Stimulated activated CD4-positive, alpha-beta T cell treated with anti-CD3 and anti-CD28 coated beads, TNF-alpha, amount 100 ng/mL, for 1 hour (primary cell): ENCODE data around the gene ALG11.
"Not testable (repeated sequence)": the region's sequence is repeated elsewhere in the genome, so short reads cannot be mapped to it uniquely, and the experiment has no call there.

Source experiments
- DNase-seq, 3 donors: peaks; one replicate each; pipeline ENCODE4 v3.0.0-alpha.2; 2020; ENCODE audit warnings: low read depth in 3 of 3, low spot score in 1 of 3

ALG11 gene, protein sequence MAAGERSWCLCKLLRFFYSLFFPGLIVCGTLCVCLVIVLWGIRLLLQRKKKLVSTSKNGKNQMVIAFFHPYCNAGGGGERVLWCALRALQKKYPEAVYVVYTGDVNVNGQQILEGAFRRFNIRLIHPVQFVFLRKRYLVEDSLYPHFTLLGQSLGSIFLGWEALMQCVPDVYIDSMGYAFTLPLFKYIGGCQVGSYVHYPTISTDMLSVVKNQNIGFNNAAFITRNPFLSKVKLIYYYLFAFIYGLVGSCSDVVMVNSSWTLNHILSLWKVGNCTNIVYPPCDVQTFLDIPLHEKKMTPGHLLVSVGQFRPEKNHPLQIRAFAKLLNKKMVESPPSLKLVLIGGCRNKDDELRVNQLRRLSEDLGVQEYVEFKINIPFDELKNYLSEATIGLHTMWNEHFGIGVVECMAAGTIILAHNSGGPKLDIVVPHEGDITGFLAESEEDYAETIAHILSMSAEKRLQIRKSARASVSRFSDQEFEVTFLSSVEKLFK

DNA sequence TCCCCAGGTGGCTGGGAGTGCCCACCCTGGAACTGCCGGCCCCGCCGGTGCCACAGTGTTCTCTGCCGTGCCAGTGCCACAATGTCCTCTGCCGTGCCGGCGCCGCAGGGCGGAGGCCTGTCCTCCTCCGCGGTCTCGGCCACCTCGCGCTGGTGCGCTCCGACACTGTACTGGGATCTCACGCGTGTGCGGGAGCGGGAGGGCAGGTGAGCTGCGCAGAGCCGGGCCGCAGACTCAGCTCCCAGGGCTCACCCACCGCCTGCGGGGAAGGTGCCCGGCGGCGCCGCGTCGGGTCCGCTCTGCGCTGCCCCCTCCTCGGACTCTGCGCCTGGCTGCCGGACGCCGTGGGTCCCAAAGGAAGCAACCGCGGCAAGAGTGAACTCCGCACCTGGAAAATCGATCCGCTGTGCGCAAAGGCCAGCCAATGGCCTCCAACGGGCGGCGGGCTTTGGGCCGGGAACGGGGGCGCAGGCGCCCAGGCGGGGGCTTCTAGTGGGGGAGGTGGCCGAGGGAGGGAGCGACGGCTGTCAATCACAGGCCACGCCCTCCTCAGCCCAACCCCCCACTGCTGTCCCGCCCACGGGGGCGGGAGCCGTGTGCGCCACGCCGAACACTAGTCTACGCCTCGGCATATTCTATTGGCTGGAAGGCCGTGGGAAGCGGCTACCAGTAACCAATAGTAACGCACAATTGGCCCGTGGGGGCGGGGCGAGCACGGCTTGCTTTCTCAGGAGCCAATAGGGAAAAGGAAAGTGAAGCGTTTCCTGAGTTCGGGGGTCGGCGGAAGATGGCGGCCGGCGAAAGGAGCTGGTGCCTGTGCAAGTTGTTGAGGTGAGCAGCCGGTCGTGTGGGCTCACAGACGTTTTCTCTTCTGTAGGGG lies at the start of gene ALG11:
TSS of gene ALG11 (plus strand) at position 767 of the 880 bp plus-strand sequence. CDS start at position 788, 21 bp downstream.
- peak; percentile 97 to 100 (median 99) for DNase-seq

DNA sequence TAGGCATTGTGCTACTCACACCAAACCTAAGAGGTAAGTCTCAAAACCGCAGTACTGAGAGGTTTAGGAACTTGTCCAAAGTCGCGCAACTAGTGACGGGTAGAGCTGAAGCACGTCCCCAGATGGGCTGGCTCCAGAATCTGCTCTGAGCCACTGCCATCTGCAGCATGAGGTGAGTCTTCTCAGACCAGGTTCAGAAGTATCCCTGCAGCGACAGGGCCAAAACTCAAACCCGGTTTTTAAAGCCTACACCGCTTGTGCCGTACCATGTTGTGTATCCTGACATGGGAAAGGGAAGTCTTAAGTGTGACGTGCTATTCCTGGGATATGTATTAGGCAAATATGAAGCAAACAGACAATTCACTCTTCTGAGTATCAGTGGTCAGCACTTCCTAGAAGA lies 46.0 kb upstream of the ALG11 start:
- DNase-seq: no peak

DNA sequence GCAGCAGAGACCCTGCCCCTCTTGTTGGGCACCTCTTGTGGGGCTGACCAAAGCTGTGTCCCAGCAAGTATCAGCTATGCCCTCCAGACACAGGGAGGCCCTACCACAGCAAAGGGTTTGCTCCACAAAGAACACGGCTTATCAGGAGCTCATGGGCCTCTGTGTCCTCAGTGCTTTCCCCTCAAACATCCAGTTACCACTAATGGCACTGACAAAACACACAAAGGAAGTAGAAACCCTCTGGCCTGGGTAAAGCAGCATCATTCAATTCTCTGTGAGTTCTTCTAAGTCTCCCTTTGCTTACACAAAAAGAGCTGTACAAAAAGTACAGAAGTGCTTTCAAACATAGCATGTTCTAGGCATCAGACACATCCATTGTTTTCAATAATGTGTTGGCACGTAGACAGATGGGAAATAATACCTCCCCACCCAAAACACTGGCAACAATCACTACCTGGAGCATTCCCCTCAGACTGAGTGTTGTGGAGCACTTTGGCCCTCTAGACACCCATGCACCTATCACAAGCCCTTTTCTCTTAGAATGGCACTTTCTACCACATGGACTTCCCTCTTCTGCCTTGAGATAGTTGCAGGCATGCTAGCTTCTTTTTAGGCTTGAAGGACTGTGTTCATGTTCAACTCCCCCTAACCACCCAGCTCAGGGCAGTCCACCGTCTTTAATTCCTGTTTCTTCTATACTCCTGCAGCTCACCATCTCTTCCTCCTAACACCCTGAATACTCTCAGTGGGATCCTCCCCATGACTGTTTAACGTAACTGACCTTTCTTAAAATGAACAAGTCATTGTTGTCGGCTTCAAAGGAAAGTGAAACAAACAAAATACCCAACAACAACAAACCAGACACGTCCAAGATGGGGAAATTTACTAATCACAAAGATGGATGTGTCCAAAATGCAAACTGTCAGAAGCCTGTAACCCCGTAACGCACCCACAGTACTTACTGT lies 44.4 kb upstream of the ALG11 start:
- no peak for DNase-seq

DNA sequence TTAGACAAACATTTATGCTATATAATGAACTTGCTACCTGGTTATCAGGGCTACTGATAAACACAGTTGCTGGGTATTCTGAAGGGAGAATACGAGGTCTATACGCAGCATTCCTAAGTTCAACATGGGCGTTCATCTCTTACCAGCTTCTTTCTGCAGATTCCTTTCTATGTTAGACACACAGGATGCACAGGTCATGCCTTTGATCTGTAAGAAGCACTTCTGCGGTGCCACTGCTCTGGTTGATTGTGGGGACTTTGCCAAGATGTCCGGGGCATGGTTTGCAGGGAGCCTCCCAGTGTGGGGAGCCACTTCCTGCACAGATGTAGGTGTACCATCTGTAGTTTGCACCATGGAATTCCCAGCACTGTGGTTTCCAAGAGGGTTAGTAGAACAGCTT lies 41.8 kb upstream of the ALG11 start:
- DNase-seq: no peak

DNA sequence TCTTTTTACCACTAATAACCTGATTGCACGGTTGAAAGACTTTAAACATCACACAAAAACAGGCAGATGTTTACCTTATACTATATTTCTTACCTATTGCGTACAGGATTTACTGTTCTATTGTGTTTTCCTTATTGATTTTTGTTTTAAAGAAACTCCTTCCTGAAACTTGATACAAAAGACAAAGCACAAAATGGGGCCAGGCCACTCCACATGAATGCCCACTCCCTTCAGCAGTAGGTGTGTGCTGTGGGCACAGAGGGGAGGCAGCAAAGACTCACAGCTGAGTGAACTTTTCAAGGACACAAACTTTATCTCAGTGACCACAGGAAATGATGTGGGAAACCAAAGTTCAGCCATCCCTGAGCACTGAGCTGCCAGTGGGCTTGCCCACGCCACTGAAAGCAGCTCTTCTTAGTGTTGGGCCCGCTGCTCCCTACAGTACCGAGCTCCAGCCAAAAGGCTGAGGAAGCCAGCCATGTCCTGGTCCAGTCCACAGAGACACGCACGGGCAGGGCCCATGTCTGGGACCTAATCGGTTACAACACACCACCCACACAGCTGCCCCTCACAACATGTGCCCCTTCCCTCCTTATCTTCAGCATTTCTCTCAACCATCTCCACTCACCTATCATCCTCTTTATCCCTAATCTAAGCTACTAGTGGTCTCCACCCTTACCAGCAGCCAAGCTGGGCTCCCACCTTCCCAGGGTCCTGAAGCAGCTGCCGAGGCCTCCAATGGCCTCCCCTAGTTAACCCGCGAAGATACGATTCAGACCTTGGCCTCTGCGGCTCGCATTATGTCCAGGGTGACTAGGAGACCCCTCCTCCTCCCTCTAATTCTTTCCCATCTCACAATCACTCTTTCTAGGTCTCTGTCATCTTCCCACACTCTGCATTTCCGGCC lies 40.4 kb upstream of the ALG11 start:
- no peak for DNase-seq

DNA sequence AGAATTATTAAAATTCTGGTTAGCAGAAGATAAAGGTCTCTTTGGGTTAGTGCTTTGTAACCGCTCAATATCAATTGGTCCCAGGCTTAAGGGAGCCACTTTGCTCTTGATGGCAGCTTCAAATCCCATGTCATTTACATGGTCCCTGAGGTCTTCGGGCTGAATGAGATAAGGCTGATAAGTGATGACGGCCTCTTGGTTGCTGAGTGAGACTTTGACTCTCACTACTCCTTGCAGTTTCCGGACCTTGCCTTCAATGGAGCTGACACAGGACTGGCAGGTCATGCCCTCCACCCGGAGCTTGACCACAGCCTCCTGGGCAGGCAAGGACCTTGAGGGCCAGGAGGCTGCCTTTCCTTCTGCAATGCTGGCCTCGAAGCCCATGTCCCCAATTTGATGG lies 37.7 kb upstream of the ALG11 start:
- DNase-seq: no peak

DNA sequence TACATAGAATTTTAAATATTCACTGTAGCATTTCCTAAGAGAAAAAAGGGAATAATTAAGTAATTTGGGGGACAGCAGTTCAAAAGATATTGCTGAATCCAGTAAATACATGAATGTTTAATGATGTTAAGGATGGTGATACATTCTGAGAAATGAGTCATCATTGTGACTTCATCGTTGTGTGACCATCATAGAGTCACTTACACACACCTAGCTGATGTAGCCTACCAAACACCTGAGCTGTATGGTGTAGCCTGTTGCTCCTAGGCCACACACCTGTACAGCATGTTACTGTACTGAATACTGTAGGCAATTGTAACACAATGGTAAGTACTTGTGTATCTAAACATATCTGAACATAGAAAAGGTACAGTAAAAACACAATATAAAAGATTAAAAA lies 35.8 kb upstream of the ALG11 start:
- no peak for DNase-seq

DNA sequence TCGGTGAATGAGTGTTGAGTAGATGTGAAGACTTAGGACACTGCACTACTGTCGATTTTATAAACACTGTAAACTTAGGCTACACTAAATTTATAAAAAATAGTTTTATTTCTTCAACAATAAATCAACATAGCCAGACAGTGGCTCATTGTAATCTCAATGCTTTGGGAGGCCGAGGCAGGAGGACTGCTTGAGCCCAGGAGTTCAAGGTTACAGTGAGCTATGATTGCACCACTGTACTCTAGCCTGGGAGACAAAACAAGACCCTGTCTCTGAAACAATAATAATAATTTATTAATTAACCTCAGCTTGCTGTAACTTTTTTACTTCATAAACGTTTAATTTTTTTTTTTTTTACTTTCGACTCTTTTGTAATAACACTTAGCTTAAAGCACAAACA lies 35.3 kb upstream of the ALG11 start:
- no peak for DNase-seq

DNA sequence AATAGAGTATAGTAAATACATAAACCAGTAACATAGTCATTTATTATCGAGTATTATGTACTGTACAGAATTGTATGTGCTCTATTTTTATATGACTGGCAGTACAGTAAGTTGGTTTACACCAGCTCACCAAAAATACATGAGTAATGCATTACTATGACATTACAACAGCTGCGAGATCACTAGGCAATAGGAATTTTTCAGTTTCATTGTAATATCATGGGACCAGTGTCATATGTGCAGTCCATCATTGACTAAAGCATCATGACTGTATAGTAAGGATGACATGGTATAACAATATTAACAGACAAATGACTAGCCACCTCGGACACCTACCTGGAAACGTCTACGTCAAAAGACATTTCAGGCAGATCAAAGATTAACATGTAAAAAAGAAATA lies 34.6 kb upstream of the ALG11 start:
- no peak for DNase-seq

DNA sequence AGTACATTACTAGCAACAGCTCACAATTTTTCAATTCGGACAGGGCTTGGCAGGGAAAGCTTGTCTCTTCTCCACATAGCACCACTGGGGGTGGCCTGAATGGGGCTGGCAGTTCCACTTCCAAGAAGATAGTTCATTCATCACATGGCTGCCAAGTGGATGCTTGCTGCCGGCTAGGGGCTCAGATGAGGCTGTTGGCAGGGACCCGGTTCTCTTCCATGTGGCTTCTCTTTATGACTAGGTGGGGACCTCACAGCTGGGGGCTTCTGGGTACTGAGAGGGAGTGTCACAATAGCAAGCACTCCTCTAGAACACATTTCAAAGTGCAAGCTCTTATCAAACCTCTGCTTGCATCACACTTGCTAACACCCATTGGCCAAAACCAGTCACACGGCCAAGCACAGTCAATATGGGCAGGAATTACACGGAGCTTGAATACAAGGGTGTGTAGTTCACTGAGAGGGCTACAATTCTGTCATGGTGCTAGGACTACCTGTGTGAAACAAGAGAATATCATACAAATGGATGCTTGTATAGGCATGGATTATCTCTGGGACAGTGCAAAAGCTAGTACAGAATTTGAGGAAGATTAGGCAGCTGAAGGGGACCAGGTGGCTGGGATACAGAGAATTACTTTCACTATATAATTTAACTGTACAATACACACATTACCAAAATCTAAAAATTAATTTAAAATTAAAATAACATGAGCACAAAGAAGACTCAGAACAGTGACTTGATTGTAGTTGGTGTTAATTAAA lies 33.2 kb upstream of the ALG11 start:
- DNase-seq: no peak

DNA sequence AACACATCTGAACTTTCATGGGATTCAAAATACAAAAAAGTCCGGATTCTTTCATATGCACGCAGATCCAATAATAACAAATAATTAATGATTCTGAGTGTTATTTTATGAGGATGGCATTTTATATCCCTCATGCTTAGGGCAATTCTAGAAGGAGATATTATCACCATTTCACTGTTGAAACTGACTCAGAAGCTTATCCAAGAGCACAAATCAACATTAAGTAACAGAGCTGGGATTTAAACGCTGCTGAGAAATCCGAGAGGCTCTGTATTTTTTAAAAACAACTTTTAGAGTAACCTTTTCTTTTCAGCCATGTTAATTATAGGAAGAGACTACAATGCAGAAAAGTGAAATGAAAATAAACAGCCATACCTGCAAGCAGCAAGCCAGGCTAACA lies 31.3 kb upstream of the ALG11 start:
- no peak for DNase-seq

DNA sequence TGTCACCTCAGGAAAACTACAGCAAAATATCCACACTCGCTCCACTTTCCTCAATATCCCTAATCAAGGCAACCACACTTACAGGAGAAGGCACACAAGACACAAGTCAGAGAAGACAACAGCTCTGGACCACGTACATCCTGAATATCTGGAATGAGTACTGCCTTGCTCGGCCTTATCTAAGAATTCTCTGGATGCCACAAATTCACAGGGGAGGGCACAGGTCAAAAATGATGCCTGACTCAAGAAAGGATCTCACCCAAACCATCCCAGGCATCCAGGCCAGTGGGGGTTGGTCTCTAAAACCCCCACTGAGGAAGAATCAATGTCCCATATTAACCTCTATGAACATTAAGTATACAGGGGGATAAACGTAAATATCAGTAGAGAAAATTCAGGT lies 30.8 kb upstream of the ALG11 start:
- no peak for DNase-seq

DNA sequence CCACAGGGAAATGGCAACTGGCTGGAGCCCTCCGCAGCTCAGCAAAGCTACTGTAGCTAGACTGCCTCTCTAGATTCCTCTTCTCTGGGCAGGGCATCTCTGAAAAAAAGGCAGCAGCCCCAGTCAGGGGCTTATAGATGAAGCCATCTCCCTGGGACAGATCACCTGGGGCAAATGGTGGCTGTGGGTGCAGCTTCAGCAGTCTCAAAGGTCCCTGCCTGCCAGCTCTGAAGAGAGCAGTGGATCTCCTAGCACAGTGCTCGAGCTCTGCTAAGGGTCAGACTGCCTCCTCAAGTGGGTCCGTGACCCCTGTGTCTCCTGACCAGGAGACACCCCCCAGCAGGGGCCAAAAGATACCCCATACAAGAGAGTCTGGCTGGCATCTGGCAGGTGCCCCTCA lies 28.9 kb upstream of the ALG11 start:
- not testable (repeated sequence) for DNase-seq

DNA sequence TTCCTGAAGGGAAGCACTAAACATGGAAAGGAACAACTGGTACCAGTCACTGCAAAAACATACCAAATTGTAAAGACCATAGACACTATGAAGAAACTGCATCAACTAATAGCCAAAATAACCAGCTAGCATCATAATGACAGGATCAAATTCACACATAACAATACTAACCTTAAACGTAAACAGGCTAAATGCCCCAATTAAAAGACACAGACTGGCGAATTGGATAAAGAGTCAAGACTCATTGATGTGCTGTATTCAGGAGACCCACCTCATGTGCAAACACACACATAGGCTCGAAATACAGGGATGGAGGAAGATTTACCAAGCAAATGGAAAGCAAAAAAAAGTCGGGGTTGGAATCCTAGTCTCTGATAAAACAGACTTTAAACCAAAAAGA lies 27.3 kb upstream of the ALG11 start:
- DNase-seq: not testable (repeated sequence)

DNA sequence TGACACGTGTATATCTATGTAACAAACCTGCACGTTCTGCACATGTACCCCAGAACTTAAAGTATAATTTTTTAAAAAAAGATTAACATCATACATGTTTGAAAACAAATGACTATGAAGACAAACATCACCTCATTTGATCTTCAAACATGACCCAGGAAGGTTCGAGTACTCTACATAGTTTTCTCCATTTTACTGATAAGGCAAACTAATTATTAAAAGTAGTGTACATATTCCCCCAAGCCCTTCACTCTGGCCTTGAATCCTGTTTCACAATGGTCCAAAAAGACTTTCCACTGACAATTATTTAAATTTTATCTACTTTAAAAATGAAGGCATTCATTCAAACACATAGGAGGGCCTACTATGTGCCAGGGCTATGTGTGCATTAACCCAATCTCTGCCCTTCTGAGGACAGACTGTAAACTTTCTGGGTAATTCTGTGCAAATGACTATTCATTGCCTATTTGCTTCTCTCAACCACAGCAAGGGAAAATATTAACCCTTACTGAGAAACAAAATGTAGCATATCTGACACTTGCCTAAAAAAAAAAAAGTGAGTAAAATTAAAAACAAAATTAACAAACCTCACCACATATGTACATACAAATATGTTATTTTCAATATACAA lies 23.1 kb upstream of the ALG11 start:
- DNase-seq: no peak

DNA sequence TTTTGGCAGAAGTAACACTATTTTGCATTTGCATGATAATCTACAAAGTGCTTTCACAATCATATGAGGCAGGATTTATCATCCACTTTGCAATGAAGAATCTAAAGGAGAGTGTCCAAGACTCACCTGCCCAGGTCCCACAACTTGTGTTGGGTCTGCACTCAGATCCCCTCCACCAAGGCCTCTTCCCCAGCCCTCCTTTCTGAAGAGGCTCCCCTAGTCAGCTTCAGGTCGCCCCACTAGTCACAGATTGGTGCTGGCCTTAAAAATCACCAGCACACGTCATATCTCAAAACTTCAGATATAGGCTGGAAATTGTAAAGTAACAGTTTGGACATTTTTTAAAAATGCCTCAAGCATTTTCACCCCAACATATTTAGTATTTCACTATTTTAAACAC lies 18.5 kb upstream of the ALG11 start:
- no peak for DNase-seq

DNA sequence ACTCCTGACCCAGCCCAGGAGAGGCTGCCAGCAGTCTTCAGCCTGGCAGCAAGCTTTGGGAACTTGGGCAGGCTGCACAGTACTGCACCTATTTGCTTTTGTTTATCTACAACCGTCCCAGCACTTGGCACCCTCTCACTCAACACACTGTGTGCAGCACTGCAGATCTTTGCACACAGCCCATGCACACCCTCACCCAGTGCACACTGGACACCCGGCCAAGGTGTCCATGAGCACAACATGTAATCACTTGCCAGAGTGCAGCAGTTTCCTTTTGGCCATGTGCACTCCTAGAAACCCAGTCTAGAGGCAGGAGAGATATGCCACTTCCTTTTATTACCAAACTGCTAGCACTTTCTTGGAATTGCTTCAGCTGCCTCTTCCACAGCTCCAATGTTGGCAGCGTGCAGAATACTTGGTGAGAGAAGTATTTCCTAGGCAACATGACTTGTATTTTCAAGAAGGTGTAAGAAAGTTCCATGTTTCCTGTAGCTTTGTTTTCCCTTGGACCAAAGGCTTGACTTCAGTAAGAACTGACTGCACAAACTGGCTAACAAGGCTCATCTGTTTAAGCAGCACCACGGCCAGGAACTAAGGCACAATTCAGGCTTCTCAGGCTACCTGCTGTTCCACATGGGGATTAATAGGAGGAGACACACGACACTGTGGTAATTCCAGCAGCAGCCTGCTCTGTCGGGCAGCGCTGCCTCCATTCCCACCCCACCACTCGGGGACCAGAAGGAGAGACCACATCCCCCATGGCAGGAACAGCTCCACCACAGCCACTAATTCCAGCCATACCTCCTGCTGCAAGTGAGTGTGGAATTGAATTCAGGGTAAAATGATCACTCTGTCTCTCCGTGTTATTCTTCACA lies 16.3 kb upstream of the ALG11 start:
- DNase-seq: no peak

DNA sequence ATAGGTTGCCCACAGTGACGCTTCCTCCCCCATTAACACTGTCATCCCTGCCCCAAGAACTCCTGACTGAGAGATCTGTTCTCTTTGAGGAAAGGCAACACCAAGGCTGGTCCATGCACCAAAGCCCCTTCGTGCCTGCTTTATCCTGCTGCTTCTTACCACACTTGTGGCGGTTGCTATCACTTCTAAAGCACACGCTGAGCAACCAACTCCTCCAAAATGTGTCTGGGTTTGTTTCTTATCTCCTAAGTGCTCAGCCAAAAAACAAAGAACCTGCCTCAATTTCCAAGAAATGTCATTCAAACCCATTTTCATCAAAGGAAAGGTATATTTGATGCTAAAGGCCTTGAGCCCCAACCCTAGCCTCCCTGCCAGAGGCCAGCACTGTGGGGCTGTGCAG lies 15.6 kb upstream of the ALG11 start:
- no peak for DNase-seq
